Upper lobe of left lung (tissue), 6 donors: Measurements from ENCODE around the gene POLR3E. TPM values are rescaled to one million over a fixed set of nuclear protein-coding genes. Genes with fewer than 3 reads are reported as not detected.

Experiments used
- ATAC-seq, 2 donors: fragments of 200-7000 bp; cut with Tn5 transposase; one replicate each; pipeline ENCODE4 v1.9.1; 2022; ENCODE audit warnings: mild to moderate bottlenecking in 2 of 2, moderate library complexity in 2 of 2; ENCODE audit not compliant: low FRiP score in 2 of 2
- DNase-seq, 2 donors: peaks; one replicate each; pipeline ENCODE4 v3.0.0-alpha.2; 2019 to 2020
- H3K27ac ChIP-seq, 4 donors: fragments of 200-600 bp; sonication (generic); one replicate each; pipeline ENCODE4 v1.5.1; 2016 to 2019
- H3K27me3 ChIP-seq, 4 donors: fragments of 200-600 bp; sonication (generic); one replicate each; pipeline ENCODE4 v1.5.1; 2017 to 2019
- H3K36me3 ChIP-seq, 4 donors: fragments of 200-600 bp; sonication (generic); one replicate each; pipeline ENCODE4 v1.5.1; 2016 to 2019
- H3K4me1 ChIP-seq, 4 donors: fragments of 200-600 bp; sonication (generic); one replicate each; pipeline ENCODE4 v1.5.1; 2018 to 2019
- H3K4me3 ChIP-seq, 4 donors: fragments of 200-600 bp; sonication (generic); one replicate each; pipeline ENCODE4 v1.5.1; 2017 to 2019; ENCODE audit warnings: mild to moderate bottlenecking in 2 of 4, moderate library complexity in 1 of 4
- H3K9me3 ChIP-seq, 4 donors: fragments of 200-600 bp; sonication (generic); one replicate each; pipeline ENCODE4 v1.5.1; 2018 to 2019
- CTCF ChIP-seq, 6 experiments: fragments of 450-650 bp in 4 of 6; fragments of 200-600 bp in 2 of 6; sonication (generic) in 2 of 6; IDR thresholded peaks; one replicate each; pipeline ENCODE4 v1.5.1; 2016 to 2019; ENCODE audit warnings: antibody characterized with exemption in 6 of 6
- EP300 ChIP-seq, 4 donors: sonication (generic); formaldehyde crosslinking; IDR thresholded peaks; one replicate each; pipeline ENCODE4 v1.5.1; 2017; ENCODE audit warnings: antibody characterized with exemption in 4 of 4, control low read depth in 2 of 4
- POLR2A ChIP-seq, 4 donors: fragments of 450-650 bp; IDR thresholded peaks; one replicate each; pipeline ENCODE4 v1.5.1; 2016 to 2017; ENCODE audit warnings: antibody characterized with exemption in 4 of 4, mild to moderate bottlenecking in 2 of 4
- POLR2AphosphoS5 ChIP-seq, 2 donors: sonication (generic); formaldehyde crosslinking; IDR thresholded peaks; one replicate each; pipeline ENCODE4 v1.5.1; 2017; ENCODE audit warnings: antibody characterized with exemption in 2 of 2
- WGBS, 2 donors: methylation state at CpG; one replicate each; pipeline ENCODE4 v1.1.5; 2017 to 2018; 5-methylcytosine and 5-hydroxymethylcytosine counted together
- total RNA-seq, 6 donors: library from RNA; depleted of rRNA in 4 of 6; stranded (reverse); fragments of >200 nt in 4 of 6; gene quantifications; one replicate each; pipeline versions ENCODE4 v1.1.0 to v1.2.1, GENCODE V29; 2016 to 2021
- donor health status: DM: no; HTN: no; CAD: no; lungs with moderate emphysema.
- donor health status: DM: no; HTN: yes; CAD: no; lungs with severe emphysema.

The POLR3E gene
- total RNA-seq, 6 donors from 2014 or later: 27.0 to 91.1 (median 47.0) TPM

- H3K9me3 ChIP-seq: no peaks in the 10 kb centered on the region
- H3K4me1 ChIP-seq: no peaks in the 10 kb centered on the region
- no peak for DNase-seq
- no peak overlapping the region for H3K4me3 ChIP-seq
- no peaks in the 10 kb centered on the region for H3K27me3 ChIP-seq
- no peak for TF ChIP-seq CTCF (IDR thresholded peaks at IDR 0.05)
- TF ChIP-seq POLR2AphosphoS5 (IDR thresholded peaks at IDR 0.05): no peak
- no peak for TF ChIP-seq EP300 (IDR thresholded peaks at IDR 0.05)
- TF ChIP-seq POLR2A (IDR thresholded peaks at IDR 0.05): no peak
- no peak overlapping the region for H3K27ac ChIP-seq
- no peak for ATAC-seq
- 91 to 98% methylated on average over 4 to 5 of the region's 5 CpGs for WGBS, 2 donors
- peaks cover 14 to 99% (median 67%) of the 10 kb centered on the region in 4 donors for H3K36me3 ChIP-seq
Measured at GRCh38 chr16:22265351-22265750, 31.9 kb upstream of the POLR3E start.

- no peak overlapping the region for H3K27ac ChIP-seq
- ATAC-seq (no peak), DNase-seq (peak in 1 of 2 donors; percentile 75)
- WGBS, 2 donors: 95 to 100% methylated on average over 14 to 16 of the region's 19 CpGs
- no peak for TF ChIP-seq CTCF (IDR thresholded peaks at IDR 0.05)
- TF ChIP-seq POLR2A (IDR thresholded peaks at IDR 0.05): no peak
- TF ChIP-seq EP300 (IDR thresholded peaks at IDR 0.05): no peak
- TF ChIP-seq POLR2AphosphoS5 (IDR thresholded peaks at IDR 0.05): no peak
- no peak overlapping the region for H3K4me3 ChIP-seq
- H3K9me3 ChIP-seq: no peaks in the 10 kb centered on the region
- no peaks in the 10 kb centered on the region for H3K4me1 ChIP-seq
- peaks cover 14 to 99% (median 66%) of the 10 kb centered on the region in 4 donors for H3K36me3 ChIP-seq
- H3K27me3 ChIP-seq: no peaks in the 10 kb centered on the region
Measured at GRCh38 chr16:22266546-22266945, 30.7 kb upstream of the POLR3E start.

GRCh38 chr16:22267764-22268163, 29.4 kb upstream of the POLR3E start:
- H3K36me3 ChIP-seq: peaks cover 10 to 99% (median 63%) of the 10 kb centered on the region in 4 donors
- DNase-seq (no peak), ATAC-seq (no peak)
- no peaks in the 10 kb centered on the region for H3K27me3 ChIP-seq
- WGBS, 2 donors: 88 to 89% methylated on average over 8 of the region's 8 CpGs
- H3K9me3 ChIP-seq: no peaks in the 10 kb centered on the region
- no peaks in the 10 kb centered on the region for H3K4me1 ChIP-seq
- no peak overlapping the region for H3K4me3 ChIP-seq
- H3K27ac ChIP-seq: no peak overlapping the region
- TF ChIP-seq CTCF (IDR thresholded peaks at IDR 0.05) (no peak), EP300 (IDR thresholded peaks at IDR 0.05) (no peak), POLR2AphosphoS5 (IDR thresholded peaks at IDR 0.05) (no peak), POLR2A (IDR thresholded peaks at IDR 0.05) (no peak)

GRCh38 chr16:22270525-22270924, 26.7 kb upstream of the POLR3E start:
- Histone ChIP-seq H3K4me3 (no peak overlapping the region), H3K27ac (no peak overlapping the region), H3K27me3 (no peaks in the 10 kb centered on the region), H3K4me1 (no peaks in the 10 kb centered on the region), H3K36me3 (peaks cover 7 to 100% (median 64%) of the 10 kb centered on the region in 4 donors), H3K9me3 (no peaks in the 10 kb centered on the region)
- DNase-seq (no peak), ATAC-seq (no peak)
- TF ChIP-seq POLR2AphosphoS5 (IDR thresholded peaks at IDR 0.05) (no peak), CTCF (IDR thresholded peaks at IDR 0.05) (no peak), EP300 (IDR thresholded peaks at IDR 0.05) (no peak), POLR2A (IDR thresholded peaks at IDR 0.05) (no peak)
- WGBS, 2 donors: 85 to 96% methylated on average over 3 of the region's 3 CpGs
